HG03558 (cell line): ENCODE measurements around the gene GKAP1.
A peak's percentile ranks its signal among the peaks of the same experiment; 100 is the strongest.
"Not testable (repeated sequence)": the region's sequence is repeated elsewhere in the genome, so short reads cannot be mapped to it uniquely, and the experiment has no call there.

ENCODE experiments used
- ATAC-seq: cut with Tn5 transposase; IDR thresholded peaks from one replicate; pipeline ENCODE4 v1.9.1; 2021; ENCODE audit warnings: moderate number of reproducible peaks; ENCODE audit not compliant: unreplicated experiment; ENCODE audit errors: extremely low read depth

Gene GKAP1

GRCh38 chr9:83817356-83818278 lies at the start of gene GKAP1:
TSS of gene GKAP1 (minus strand) at chr9:83817769. CDS start at chr9:83806517, 11,252 bp downstream.
- ATAC-seq, result peak; percentile 46

GRCh38 chr9:83849895-83850294 lies 32.3 kb upstream of the GKAP1 start:
- ATAC-seq, result not testable (repeated sequence)

- ATAC-seq, result not testable (repeated sequence)
Measured at GRCh38 chr9:83837070-83837643, 19.6 kb upstream of the GKAP1 start.

- ATAC-seq, result not testable (repeated sequence)
Measured at GRCh38 chr9:83830426-83831071, 13.0 kb upstream of the GKAP1 start.

GRCh38 chr9:83824986-83825623 lies 7.5 kb upstream of the GKAP1 start:
- not testable (repeated sequence) for ATAC-seq

GRCh38 chr9:83817011-83817355 lies 586 bp downstream of the GKAP1 start:
- ATAC-seq, result not testable (repeated sequence)

GRCh38 chr9:83815120-83815519 lies 2.4 kb downstream of the GKAP1 start:
- ATAC-seq, result not testable (repeated sequence)

- not testable (repeated sequence) for ATAC-seq
Measured at GRCh38 chr9:83809213-83809612, 8.4 kb downstream of the GKAP1 start.

- not testable (repeated sequence) for ATAC-seq
Measured at GRCh38 chr9:83804454-83804853, 13.1 kb downstream of the GKAP1 start.

GRCh38 chr9:83803941-83804340 lies 13.6 kb downstream of the GKAP1 start:
- not testable (repeated sequence) for ATAC-seq

- ATAC-seq, result no peak
Measured at GRCh38 chr9:83800236-83801033, 17.1 kb downstream of the GKAP1 start.

GRCh38 chr9:83794051-83794450 lies 23.5 kb downstream of the GKAP1 start:
- no peak for ATAC-seq

- no peak for ATAC-seq
Measured at GRCh38 chr9:83792746-83793145, 24.8 kb downstream of the GKAP1 start.

- no peak for ATAC-seq
Measured at GRCh38 chr9:83778164-83778563, 39.4 kb downstream of the GKAP1 start.

GRCh38 chr9:83775932-83776331 lies 41.6 kb downstream of the GKAP1 start:
- no peak for ATAC-seq

- no peak for ATAC-seq
Measured at GRCh38 chr9:83772860-83773259, 44.7 kb downstream of the GKAP1 start.

- no peak for ATAC-seq
Measured at GRCh38 chr9:83765376-83765775, 52.2 kb downstream of the GKAP1 start.

- ATAC-seq, result peak; percentile 73
Measured at GRCh38 chr9:83754383-83754977, 63.1 kb downstream of the GKAP1 start.

GRCh38 chr9:83749706-83750105 lies 67.9 kb downstream of the GKAP1 start:
- no peak for ATAC-seq
